ENCODE results near the gene FAM199X.

FAM199X gene

GRCh38 chrX:104134583-104135261 is 31.5 kb upstream of the FAM199X start:
- DNase-seq (ENCODE audit: low read depth): no peak
- no peak overlapping the region for H3K4me3 ChIP-seq (ENCODE audit: low read length)
- no peak for TF ChIP-seq CTCF (IDR thresholded peaks at IDR 0.05; ENCODE audit: insufficient read depth, low read depth, low read length, missing control alignments)

GRCh38 chrX:104135677-104136076 is 30.6 kb upstream of the FAM199X start:
- no peak overlapping the region for H3K4me3 ChIP-seq (ENCODE audit: low read length)
- no peak for DNase-seq (ENCODE audit: low read depth)
- TF ChIP-seq CTCF (IDR thresholded peaks at IDR 0.05; ENCODE audit: insufficient read depth, low read depth, low read length, missing control alignments): no peak

GRCh38 chrX:104136241-104137019 is 29.8 kb upstream of the FAM199X start:
- peak; percentile 79 for DNase-seq (ENCODE audit: low read depth)
- H3K4me3 ChIP-seq (ENCODE audit: low read length): peak overlapping the region; percentile 31

DNA sequence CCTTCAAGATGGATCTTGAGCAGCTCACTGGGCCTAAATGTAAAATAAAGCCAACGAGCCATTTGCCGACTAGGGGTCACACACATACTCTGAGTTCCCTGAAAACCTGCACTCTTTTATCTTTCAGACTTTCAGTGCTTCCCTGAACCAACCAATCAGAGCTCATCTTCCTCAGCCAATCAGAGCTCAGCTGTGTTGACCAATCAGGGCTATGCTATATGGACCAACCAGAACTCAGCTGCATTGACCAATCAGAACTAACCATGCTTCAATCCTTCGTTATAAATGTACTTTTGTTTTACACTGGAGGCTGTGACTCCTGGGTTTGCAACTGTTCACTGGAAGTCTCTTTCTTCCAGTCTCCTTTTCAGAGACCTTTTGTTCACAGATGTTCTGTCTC is 28.8 kb upstream of the FAM199X start:
- H3K4me3 ChIP-seq (ENCODE audit: low read length): no peak overlapping the region
- TF ChIP-seq CTCF (IDR thresholded peaks at IDR 0.05; ENCODE audit: insufficient read depth, low read depth, low read length, missing control alignments): no peak
- DNase-seq (ENCODE audit: low read depth): no peak

More at GRCh38 chrX:104136241-104137019, 29.8 kb upstream of the FAM199X start:
- TF ChIP-seq CTCF (IDR thresholded peaks at IDR 0.05; ENCODE audit: insufficient read depth, low read depth, low read length, missing control alignments): peak; percentile 66

DNA sequence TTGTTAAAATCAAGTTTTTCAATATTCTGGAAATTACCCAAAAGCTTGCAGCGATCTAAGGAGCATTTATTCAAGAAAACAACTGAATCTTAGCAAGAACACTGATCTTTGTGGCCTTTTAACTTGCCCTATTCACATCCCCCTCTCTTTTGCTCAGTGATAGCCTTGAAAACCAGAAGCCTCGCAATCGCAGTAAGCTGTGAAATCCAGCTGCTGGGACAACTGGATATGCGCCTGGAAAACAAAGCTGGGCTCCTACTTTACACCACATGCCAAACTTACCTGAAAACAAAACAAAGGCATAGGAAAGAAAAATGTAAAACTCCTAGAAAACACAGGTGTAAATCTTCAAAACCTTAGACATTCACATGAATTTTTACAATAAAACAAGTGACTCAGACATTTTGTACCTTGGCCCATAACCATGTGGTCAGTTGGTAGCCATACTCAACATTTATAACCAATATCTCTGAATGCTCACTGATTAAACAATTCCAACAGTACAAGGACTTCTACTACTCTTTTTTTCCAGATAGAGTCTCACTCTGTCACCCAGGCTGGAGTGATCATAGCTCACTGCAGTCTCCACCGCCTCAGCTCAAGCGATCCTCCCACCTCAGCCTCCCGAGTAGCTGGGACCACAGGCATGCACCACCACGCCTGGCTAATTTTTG is 25.0 kb upstream of the FAM199X start:
- TF ChIP-seq CTCF (IDR thresholded peaks at IDR 0.05; ENCODE audit: insufficient read depth, low read depth, low read length, missing control alignments): no peak
- DNase-seq (ENCODE audit: low read depth): no peak
- no peak overlapping the region for H3K4me3 ChIP-seq (ENCODE audit: low read length)

DNA sequence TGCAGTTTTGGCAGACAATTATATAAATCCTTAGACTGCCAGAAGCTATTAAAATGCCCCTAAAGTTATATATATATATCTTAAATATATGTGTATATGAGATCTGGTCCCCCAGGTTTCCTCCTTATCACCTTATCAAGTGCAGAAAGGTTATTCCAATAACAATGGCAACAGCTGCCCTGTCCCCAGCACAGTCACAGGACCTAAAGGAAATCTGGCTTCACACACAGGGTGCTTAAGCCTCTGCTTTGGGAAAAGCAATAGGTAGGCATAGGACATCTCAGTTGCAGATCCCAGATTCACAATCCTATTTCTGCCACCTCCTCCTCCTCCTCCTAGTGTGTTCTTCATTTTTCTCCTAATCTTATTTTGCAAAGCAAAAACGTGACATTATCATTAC is 15.2 kb upstream of the FAM199X start:
- no peak for TF ChIP-seq CTCF (IDR thresholded peaks at IDR 0.05; ENCODE audit: insufficient read depth, low read depth, low read length, missing control alignments)
- no peak overlapping the region for H3K4me3 ChIP-seq (ENCODE audit: low read length)
- DNase-seq (ENCODE audit: low read depth): no peak
